Camera-type eye (tissue), 1 donor: ENCODE data around the gene GMIP. TPM values are rescaled to one million over a fixed set of nuclear protein-coding genes. Genes with fewer than 3 reads are reported as not detected.

Experiments
- total RNA-seq: library from RNA; depleted of rRNA; stranded (reverse); fragments of >200 nt; gene quantifications from one replicate; pipeline ENCODE4 v1.2.3, GENCODE V29; 2014

GMIP gene
- total RNA-seq: 9.2 TPM

GRCh38 chr19:19643158-19644053 is at the start of gene GMIP:
TSS of gene GMIP (minus strand) at chr19:19643657. CDS start at chr19:19643529, 128 bp downstream.

GRCh38 chr19:19668230-19669012 is 25.0 kb upstream of the GMIP start, which contains the start of gene ZNF101:
TSS of gene ZNF101 (plus strand) at chr19:19668839. CDS start at chr19:19668964, 125 bp downstream.

GRCh38 chr19:19663256-19664120 is 20.0 kb upstream of the GMIP start, which contains the start of gene ATP13A1:
TSS of gene ATP13A1 (minus strand) at chr19:19663676. CDS start at chr19:19663666, 10 bp downstream.

GRCh38 chr19:19627621-19628500 is 15.6 kb downstream of the GMIP start, which contains the start of gene LPAR2:
TSS of gene LPAR2 (minus strand) at chr19:19628220. CDS start at chr19:19627275, 945 bp downstream.

GRCh38 chr19:19618219-19619051 is 25.0 kb downstream of the GMIP start, which contains the start of gene PBX4:
TSS of gene PBX4 (minus strand) at chr19:19618687. CDS start at chr19:19618629, 58 bp downstream.

Other genes starting within 250 kb of the GMIP start
- gene GATAD2A, start 238.0 kb downstream of the GMIP start, total RNA-seq: 43.4 TPM
- 2.4 TPM for gene TSSK6, start 128.1 kb downstream of the GMIP start, total RNA-seq
- gene NDUFA13, start 127.4 kb downstream of the GMIP start, total RNA-seq: 44.9 TPM
- 3.2 TPM for gene YJEFN3, start 114.7 kb downstream of the GMIP start, total RNA-seq
- 3.7 TPM for gene CILP2, start 105.4 kb downstream of the GMIP start, total RNA-seq
- gene PBX4, start 25.0 kb downstream of the GMIP start, total RNA-seq: 8.6 TPM
- gene LPAR2, start 15.4 kb downstream of the GMIP start, total RNA-seq: 15.4 TPM
- 80.7 TPM for gene ATP13A1, start 20.0 kb upstream of the GMIP start, total RNA-seq
- gene ZNF101, start 25.2 kb upstream of the GMIP start, total RNA-seq: 9.3 TPM
- gene ZNF14, start 89.5 kb upstream of the GMIP start, total RNA-seq: 30.3 TPM
- gene ZNF506, start 178.1 kb upstream of the GMIP start, total RNA-seq: 65.3 TPM
- gene ZNF253, start 222.2 kb upstream of the GMIP start, total RNA-seq: 56.9 TPM